DMS53 treated with DMSO at 0.1 percent for 48 hours (cell line): ENCODE results near the gene XPNPEP1.

Experiments used
- DNase-seq: peaks from one replicate; lab custom pipeline; 2025; ENCODE audit not compliant: unreplicated experiment; lab: John Stamatoyannopoulos, UW

XPNPEP1 gene

DNA sequence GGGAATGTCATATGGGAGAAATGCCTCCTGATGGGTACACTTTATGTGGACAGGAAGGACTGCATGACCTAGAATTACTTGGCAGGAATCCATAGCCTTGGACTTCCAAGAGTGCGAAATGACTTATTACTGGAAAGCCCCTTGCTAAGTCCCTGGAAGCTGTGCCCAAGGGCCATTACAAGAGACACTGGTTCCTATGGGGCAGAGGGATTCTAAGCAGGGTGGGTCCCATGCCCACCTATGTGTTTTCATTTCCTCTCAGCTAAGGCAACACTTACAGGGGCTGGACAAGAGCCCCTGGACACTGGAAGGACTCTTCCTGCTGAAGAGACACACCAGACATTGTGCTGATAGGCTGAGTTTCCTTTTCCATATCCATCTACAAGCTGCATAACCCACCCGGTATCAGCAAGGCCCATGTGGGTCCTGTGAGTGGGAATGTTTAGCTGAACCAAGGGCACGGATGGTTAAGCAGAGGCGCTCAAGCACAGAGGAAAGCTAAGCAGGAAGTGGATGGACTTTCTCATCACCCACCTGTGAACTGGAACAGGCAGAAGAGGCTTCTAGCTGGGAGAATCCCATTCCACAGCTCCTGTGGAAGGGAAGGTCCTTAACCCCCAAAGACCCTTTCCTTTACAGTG lies 56.2 kb downstream of the XPNPEP1 start:
- DNase-seq: no peak

DNA sequence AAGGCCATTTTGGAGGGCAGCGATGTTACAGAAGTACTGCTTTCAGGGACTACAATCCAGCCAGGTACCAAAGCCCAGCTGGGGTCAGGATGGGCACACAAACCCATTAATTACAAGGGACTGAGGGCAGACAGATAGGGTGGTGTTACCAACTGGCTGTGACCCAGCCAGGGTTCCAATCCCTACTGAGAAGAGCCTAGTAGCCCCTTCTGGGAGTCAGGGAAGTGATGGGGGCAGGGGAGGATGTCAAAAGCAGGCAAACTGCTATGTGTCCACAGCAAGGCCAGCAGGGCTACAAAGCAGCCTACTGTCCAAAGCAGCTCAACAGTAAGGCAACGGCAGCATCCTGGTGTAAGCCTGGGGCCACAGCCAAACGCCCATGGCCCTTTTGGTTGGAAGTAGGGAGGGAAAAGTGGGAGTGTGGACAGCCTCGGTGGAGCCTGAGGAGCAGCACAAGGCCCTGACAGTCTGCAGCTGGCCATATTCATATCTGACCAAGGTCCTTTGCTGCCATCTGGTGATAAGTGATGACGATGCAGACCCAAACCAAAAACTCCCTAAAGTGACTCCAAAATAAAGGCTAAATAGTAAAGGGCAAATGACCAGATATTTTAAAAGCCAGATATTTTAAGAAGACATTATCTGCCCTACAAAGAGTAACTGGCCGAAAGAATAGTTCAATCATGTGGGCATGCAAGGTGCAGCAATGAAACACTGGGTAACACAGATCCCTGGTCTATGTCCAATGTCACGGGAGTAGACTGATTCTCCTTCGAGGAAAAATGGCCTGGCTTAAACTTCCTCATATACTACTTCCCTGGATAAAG lies 56.9 kb downstream of the XPNPEP1 start:
- DNase-seq: peak; percentile 2

DNA sequence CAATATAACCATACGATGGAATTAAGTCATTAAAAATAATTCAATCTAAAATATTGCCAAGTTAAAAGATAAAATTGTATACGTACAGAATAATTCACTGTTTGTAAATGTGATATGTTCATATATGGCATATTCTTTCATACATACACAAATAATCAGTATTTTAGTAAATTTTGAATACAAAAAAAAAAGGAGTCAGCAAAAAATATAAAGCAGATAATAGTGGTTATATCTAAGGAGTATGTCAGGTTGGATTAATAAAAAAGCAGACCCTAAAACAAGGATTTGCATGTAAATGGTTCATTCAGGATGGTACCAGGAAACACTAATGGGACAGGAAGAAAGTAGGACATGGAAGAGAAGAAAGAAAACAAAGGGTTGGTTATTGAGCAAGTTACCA lies 59.5 kb downstream of the XPNPEP1 start:
- DNase-seq: no peak

- DNase-seq: no peak
Measured at GRCh38 chr10:109862738-109863137, 60.6 kb downstream of the XPNPEP1 start.

GRCh38 chr10:109862041-109862440 lies 61.3 kb downstream of the XPNPEP1 start:
- DNase-seq: no peak

DNA sequence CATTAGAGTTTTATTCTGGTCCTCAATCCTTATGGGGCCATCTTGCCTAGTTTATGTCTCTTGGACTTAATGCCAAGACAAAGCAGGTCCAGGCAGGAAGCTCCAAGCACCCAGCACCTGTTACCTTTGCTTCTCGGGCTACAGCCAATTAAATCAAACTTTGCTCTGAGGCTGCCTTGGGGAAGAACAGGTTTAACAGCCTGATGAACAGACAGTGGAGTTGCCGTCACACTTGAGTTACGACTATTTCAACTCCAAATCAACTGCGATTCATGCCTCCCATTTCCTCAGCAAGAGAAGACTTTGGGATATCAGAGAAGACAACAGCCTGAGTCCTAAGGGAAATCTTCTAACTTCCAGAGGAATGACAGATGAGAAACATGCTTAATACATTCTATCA lies 62.2 kb downstream of the XPNPEP1 start:
- DNase-seq: peak; percentile 13

- DNase-seq: no peak
Measured at GRCh38 chr10:109859221-109859620, 64.1 kb downstream of the XPNPEP1 start.

DNA sequence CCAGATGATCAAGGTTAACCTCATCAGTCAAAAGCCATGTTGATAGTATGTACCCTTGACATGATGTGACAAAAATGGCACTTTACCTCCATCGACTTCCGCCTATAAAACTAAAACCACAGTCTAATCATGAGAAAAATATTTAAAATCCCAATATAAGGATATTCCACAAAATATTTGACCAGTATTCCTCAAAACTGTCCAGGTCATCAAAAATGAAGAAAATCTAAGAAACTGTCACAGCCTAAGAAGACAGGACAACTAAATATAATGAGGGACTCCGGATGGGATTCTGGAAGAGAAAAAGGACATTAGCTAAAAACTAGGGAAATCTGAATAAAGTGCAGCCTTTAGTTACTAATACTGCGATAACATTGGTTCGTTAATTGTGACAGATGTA lies 67.6 kb downstream of the XPNPEP1 start:
- DNase-seq: no peak

DNA sequence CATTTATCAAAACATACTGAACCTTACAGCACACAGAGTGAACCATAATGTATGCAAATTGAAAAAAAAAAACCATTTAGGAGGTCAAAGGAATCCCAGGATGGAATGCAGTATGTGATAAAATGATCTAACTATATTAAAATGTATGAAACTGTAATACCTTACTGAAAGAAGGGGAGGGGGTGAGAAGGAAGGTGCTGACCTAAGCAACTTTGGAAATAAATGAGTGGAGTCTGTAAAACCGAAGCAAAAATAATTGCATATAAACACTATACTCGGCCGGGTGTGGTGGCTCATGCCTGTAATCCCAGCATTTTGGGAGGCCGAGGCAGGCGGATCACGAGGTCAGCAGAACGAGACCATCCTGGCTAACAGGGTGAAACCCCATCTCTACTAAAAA lies 69.4 kb downstream of the XPNPEP1 start:
- DNase-seq: no peak

DNA sequence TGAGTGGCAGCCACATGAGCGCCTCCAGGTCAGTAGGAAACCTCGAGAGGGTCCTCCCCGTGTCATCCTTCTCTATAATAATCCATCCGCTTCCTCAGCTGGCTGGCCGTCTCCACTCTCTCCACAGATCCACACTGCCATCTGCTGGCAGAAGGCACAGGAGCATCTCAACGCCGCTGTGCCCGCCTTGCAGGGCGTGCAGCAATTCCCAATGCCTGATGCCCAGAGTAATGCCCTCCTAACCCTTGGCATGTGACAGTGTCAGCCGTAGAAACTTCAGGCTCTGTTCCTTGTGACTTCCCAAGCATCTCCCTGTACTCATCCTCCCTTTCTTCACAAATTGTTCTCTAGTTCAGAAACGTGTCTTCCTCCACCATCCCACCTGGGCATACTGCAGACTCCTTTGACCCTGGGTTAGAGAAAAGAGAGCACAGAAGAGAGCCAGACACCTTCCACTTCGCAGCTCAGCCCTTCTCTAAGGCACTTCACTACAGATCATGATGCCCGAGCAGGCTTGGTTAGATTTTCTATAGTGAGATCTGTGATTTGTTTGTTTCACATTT lies 70.8 kb downstream of the XPNPEP1 start:
- DNase-seq: peak; percentile 70

DNA sequence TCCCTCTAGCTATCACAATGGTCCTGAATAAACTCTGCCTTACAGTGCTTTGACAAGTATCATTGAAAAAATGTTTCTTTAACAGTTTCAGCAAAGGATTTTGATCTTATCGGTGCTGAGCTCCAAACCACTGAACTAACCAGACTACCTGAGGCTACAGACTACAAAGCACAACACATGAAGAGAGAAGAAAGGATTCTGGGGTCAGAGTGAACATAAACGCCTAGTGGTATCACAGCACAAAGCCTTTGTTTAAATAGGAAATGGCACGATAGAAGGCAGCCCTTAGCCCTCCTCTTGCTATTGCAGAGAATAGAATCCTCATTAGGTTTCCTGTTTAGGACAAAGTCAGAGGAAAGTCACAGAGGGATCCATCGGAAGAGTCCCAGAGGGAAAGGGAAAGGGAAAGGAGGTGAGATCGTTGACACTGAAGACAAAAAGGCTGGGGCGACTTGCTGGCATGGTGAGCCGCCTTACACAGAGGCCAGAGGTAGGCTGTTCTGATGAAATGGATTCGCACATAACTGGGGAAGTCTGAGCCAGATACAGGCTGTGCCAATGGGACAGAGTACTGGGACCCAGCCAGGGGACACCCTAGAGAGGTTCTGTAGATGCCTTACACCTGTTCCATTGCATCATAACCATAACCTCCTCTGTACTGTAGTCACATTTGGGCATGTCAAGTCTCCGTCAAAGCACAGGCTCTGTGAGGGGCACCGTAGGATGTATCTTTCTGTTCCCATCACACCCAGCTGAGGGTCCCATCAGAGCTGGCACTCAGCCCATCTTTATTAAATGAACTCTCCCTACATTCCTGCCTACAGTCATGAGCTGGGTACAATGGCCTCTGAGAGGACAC lies 71.5 kb downstream of the XPNPEP1 start:
- DNase-seq: no peak

GRCh38 chr10:109846832-109847231 lies 76.5 kb downstream of the XPNPEP1 start:
- no peak for DNase-seq

DNA sequence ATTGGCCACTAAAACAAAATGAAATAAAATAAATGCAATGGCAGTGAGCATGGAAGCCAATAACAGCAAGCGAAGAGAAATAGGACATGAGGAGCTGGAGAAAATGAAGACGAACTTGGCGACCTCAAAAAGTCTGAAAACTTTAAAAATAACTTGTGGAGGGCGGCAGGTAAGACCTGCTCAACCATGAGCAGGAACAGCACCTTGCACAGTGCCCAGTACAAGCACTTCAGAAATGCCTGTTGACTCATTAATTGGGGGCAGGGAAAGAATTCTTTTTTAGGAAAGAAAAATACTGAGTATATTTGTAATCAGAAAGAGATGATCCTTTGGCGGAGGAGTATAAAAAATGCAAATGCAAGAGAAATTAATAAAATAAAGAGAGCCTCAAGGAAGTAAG lies 78.0 kb downstream of the XPNPEP1 start:
- DNase-seq: no peak

DNA sequence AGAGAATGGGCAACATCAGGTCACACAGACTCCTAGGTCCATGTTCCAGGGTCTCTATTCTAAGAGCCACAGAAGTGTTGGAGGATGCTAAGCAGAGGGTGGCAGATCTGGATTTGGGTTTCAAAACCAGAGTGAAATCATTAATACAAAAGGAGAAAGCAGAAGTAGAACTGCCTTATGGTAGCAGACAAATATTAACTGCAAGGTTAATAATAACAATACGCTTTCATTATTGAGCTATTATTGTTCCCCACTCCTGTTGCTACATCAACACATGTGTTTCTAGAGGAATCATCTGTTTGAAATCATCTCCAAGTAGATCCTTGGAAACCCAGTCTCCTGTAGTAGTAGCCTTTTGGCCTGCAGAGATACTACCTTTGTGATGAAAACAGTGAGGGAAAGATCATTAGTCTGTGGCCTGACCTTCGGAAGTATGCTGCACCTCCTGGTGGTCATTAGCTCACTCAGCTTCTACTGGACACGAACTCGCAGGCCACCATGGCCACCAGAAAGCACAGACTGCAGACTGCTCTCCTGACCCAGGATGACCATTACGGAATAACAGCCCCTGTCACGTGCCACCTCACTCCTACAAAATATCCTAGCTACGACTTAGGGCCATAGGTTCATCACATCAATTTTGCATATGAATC lies 84.6 kb downstream of the XPNPEP1 start:
- DNase-seq: no peak

DNA sequence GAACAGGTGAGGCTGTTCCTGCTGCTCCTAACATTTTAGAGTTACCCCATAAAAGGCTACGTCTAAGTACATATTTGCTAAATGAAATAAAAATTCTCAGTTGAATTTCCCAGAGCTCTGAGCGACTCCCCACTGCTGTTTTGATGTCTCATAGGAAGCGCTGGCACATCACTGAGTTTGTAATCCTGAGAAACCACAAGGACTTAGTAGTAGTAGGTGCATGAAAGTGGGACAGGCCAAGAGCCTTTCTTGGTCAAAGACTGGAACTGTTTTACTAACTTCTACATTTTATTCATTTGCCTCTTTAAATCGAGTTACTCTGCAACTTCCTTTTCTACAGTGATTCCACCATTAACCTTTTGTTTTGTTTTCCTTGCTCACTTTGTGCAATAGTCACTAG lies 85.9 kb downstream of the XPNPEP1 start:
- DNase-seq: no peak

- no peak for DNase-seq
Measured at GRCh38 chr10:109835257-109835656, 88.1 kb downstream of the XPNPEP1 start.

GRCh38 chr10:109831846-109832245 lies 91.5 kb downstream of the XPNPEP1 start:
- peak; percentile 25 for DNase-seq

- no peak for DNase-seq
Measured at GRCh38 chr10:109824206-109824605, 99.1 kb downstream of the XPNPEP1 start.

DNA sequence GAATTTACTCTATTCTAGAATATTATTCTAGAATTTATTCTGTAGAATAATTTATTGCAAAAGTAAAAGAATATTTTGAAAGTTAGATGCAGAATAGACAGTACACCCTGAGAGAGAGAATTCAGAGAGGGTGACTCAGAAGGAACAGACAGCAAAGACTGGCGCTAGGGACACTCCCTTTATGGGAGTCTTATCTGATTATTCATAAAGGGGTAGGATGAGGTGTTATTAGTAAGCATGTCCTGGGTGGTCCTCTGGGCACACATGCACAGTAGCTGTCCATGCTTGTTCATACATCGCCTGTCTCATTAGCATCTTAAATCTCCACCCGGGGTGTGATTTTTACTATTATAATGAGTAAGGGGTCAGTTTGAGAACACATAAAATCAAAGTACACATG lies 100.1 kb downstream of the XPNPEP1 start:
- no peak for DNase-seq

DNA sequence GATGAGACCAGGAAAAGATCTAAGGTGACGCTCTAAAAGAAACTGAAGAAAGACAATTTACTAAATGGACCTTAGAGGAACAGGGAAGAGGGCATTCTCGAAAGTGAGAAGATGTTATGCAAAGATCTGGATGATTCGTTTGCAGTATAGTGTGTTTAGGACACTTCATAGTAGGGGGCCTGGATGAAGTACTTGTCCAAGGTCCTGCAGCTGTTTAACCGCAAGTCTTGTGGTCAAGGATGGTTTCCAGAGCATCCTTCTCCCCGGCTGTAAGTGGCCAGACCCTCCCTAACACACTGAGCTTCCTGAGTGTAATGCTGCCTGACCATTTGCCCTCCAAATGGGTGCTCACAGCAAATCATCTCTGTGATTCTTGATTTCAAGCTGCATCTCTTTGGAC lies 101.6 kb downstream of the XPNPEP1 start:
- no peak for DNase-seq
